HG02588 (cell line): Measurements from ENCODE around the gene ITGA3.
A peak's percentile ranks its signal among the peaks of the same experiment; 100 is the strongest.
"Not testable (repeated sequence)": the region's sequence is repeated elsewhere in the genome, so short reads cannot be mapped to it uniquely, and the experiment has no call there.

Experiments used
- ATAC-seq: cut with Tn5 transposase; IDR thresholded peaks from one replicate; pipeline ENCODE4 v1.9.1; 2021; ENCODE audit warnings: mild to moderate bottlenecking, moderate library complexity; ENCODE audit not compliant: unreplicated experiment

The ITGA3 gene

DNA sequence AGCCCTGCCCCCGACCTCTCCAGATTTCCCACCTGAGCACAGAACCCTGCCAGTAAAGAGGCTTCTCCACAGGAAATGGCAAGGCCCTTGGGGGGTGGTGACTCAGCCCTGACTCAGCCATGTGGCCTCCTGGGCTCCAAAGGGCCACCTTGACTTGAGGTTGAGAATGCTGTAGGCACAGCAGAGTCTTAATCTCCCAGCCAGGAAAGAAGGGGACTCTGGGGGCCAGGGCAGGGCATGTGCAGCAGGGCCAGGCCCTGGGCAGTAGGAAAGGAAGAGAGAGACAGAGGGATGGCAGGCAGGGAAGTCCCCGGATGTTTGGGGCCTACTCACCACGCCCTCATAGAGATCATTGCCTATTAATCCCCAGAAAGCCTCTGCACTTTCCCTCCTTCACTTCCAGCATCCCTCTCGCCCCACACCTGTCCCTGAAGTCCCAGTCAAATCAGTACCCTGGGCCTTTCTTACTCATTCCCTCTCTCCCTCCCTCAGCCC, 4.8 kb upstream of the ITGA3 start:
- no peak for ATAC-seq

GRCh38 chr17:50051606-50052005, 4.3 kb upstream of the ITGA3 start:
- ATAC-seq, result no peak

DNA sequence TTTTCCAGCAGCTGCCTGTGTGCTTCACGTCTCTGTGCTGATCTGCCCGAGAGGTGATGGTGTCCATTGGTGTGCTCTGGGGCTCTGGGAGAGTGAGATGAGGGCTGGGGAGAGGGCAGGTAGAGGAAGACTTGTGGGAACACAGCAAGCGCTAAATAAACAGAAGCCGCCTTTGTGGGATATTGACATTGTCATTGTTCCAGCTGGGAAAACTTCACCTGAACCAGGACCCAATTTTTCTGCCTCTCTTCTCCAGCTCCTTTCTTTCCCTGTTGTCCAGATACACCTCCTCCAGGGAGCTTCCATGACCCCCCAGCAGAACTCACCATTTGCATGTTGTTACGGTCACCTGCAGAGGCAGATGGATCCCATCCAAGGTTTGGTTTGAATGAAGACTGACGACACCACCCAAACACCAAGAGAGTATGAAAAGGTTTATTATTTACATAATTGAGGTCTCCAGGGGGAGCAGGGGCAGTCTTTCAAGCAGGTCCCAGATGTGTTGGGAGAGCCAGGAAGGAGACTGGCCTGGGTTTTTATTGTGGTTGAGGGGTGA, 3.6 kb upstream of the ITGA3 start:
- ATAC-seq, result no peak

DNA sequence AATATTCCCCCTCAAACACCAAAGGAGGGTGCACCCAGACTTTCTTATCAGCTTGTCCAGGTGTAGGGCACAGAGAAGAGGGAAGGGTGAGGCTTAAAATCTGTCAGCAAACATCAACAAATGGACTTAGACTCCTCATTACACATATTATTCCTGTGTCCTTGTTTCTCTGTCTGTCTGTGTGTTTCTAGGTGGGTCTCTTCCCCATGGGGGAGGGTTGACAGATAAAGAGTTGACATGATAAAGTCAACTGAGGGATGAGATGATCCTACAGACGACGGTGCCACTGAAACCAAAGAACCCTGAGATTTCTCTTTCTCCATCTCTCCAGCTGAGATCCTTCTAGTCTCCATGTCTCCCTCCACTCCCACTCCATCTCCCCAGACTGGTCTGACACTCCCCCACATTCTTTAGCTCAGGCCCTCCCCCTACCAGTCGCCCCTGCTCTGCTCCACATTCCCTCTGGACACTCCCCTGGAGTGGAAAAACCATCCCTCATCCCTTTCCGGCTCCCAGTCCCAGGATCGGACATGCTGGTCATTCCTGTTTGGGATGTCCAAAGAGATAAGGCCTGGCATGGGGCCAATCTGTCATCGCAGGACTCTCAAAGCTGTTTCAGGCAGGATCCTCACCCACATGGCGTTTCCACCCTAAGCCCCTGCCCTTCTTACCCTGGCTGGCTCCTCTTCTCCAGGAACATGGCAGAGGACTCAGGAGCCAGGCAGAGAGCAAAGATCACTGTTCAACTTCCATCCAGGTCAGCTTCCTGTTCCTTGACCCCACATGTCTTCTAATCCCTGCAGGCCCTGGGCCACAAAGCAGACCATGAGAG, 2.9 kb upstream of the ITGA3 start:
- no peak for ATAC-seq

DNA sequence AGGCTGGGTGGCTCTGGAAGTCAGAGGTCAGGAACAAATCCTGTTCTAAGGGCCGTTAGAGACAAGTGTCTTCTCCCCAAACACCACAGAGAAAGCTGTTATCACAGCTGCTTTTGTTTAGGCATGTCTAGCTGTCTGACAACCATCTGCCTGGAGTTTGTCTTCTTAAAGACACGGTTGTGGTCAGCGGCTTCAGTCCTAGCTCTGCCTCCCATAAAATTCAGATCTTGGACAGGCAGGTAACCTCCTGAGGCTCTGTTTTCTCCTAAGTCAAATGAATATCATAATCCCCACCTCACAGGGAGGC, 2.3 kb upstream of the ITGA3 start:
- no peak for ATAC-seq

DNA sequence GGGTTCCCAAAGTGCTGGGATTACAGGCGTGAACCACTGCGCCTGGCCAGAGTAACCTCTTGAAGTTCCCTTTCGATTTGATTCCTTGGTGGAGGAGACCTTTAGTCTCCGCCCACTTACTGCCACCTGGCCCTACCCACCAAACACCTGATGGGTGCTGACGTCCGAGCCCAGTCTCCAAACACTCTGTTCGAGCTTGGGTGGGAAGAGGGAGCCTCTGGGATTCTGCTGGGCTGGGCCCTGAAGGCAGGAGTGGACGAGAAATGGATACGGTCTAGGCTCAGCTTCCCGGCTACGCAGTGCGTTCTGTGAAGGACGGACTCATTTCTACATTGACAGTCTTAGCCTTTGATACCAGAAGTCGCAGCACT, 870 bp upstream of the ITGA3 start:
- ATAC-seq, result no peak

- ATAC-seq, result peak; percentile 43
Measured at GRCh38 chr17:50056217-50056960, 479 bp downstream of the ITGA3 start.

DNA sequence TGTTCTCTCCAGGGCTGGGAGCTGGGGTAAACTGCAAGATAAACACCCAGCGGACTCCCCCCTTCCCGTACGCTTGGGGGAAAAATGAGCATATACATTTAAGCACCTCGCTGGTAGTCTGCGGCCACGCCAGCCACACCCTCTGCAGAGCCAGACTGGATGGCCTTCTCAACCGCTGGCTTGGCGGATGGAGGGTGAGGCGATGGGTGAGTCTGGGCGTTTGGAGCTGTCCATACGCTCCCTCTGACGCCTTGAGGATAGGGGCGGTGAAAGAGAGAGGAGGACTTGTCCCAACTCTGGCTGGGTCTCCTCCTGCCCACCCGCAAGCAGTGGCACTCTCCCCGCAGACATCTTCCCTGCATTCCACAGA, 1.0 kb downstream of the ITGA3 start:
- no peak for ATAC-seq

GRCh38 chr17:50057521-50057991, 1.6 kb downstream of the ITGA3 start:
- no peak for ATAC-seq

DNA sequence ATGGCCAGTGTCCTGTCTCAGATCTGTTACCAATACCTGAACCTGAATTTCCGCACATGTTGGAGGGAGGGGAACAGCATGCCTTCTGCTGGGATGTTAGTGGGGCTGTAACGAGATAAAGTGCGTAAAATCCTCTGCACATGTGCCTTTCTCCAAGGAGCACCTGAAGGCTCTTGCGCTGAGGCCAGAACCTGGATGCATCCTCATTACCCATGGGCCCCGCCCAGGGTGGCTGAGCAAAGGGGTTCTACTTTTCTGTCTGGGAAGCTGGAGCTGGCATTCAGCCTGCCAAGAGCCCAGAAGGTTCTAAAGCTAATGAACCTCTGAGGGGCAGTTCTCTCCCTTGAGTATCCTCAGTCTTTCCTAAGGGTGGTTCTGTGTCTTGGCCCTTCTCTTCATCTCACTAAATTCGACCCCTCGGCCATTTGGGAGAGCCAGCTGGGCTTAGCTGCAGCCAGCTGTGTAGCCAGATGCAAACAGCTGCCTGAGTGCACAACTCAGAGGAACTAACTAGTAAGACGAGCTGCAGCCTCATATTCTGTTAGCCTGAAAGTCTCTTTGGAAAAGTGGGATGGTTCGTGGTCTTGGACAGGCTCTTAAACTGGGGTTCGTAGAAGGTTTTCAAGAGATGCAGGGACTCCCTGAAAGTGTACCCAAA, 2.5 kb downstream of the ITGA3 start:
- ATAC-seq, result no peak

- ATAC-seq, result no peak
Measured at GRCh38 chr17:50059256-50059655, 3.3 kb downstream of the ITGA3 start.

DNA sequence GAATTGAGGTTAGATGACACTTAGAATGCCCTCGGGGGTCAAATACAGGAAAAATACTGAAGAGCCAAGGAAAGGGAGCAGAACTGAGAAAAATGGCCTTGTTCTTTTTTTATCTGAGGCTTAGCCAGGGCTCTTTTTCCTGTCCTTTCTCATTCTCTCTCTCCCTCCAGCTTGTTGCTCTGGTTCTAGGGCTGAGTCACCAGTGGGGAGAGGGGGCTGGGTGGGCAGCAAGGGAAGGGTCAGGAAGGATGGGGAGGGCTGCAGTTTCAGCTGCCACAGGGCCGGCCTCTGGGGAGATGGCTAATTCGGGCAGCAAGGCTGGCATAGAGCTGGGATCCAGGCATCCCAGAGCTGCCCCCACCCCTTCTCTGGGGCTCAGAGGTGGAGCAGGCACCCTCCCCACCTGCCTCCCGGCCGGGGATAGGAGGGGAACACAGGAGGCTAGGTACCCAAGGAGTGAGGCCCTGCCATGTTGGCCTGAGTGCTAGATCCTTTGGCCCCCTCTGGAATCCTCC, 3.9 kb downstream of the ITGA3 start:
- ATAC-seq, result no peak

DNA sequence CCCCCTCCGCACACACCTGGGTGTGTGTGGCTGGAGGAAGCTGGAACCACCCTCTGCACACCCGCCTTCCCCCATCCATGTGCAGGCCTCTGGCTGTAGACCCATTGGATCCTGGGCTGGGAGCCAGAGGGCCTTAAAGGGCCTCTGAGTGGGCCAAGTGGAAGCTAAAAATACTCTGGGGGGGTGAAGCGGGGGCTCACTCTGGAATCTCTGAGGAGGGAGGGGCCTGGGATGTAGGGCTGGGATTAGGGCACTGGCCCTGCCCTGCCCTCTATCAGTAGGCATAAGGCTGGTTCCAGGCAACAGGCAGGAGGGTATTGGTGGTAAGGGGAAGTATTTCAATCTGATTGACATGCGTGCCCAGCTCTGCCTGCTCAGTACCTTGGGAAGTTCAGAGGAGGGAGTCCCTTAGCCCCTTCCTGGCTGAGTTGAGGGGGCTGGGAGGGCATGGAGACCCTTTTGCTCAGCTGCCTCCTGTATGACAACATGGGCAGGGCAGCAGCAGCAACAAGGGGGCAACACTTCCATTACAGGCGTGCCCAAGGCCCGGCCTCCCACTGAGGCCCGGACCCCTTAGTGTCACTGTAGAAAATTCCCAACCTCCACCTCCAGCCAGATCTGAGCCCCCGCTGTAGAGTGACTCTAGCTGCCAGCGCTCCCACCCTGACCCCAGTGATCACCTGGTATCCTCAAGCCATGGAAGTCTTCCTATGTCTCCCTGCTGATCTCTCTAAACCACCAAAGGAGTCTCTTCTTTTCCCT, 5.2 kb downstream of the ITGA3 start:
- ATAC-seq, result no peak

- not testable (repeated sequence) for ATAC-seq
Measured at GRCh38 chr17:50061713-50062045, 5.8 kb downstream of the ITGA3 start.

- ATAC-seq, result no peak
Measured at GRCh38 chr17:50062293-50063243, 6.7 kb downstream of the ITGA3 start.

GRCh38 chr17:50063561-50064252, 7.8 kb downstream of the ITGA3 start:
- ATAC-seq, result no peak

DNA sequence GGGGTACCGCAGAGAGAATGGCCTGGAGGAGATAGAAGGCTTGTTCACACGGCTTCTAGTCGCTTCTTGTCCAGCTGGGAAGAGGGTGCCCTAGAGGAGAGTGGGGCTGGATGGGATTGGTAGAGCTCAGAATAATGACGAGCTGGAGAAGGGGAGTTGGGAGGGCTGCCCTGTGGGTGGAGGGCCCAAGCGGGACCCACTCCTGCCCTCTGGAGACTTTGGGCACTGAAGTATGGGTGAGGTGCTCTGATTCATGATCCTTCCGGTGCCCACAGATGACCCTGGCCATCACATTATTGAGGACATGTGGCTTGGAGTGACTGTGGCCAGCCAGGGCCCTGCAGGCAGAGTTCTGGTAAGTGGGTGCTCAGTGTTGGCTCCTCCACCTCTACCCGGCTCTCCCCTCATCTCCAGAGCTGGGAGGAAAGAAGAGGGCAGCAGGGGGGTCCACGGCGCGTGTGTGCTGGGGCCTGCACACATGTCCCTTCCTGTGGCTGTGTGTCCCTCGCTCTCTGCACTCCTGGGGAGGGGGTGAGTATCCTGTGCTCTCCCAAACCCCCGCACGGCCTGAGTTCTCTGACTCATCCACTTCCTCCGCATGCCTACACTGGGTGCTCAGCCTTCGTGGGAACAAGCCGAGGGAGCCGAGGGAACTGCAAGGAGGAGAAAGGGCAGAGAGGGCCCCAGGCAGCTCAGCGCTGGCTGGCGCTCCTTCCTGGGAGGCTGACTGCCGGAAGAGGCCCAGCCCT, 8.5 kb downstream of the ITGA3 start:
- no peak for ATAC-seq

GRCh38 chr17:50065056-50065455, 9.1 kb downstream of the ITGA3 start:
- no peak for ATAC-seq
